ENCODE measurements around the gene POF1B. TPM values are rescaled to one million over a fixed set of nuclear protein-coding genes. Genes with fewer than 3 reads are reported as not detected.
"Not testable (repeated sequence)": the region's sequence is repeated elsewhere in the genome, so short reads cannot be mapped to it uniquely, and the experiment has no call there.

The POF1B gene
- total RNA-seq, 2 donors from 2014 or later = 0.21 to 0.81 TPM

DNA sequence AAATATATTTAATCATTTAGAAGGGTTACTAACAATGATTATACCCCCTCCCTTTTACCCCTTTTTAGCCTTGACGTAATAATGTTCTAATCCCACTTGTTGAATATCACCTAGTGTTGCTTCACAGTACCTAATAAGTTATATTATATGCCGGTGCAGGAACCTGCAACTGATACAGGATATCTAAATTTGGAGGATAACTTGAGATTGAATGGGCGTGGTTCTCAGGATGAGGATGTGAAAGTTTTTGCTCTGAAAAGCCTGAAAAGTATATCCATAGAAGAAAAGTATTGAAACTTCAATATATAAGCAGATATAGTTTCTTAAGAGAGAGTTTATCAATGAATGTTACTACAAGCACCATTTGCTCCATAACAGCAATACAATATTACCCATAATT, 75.9 kb downstream of the POF1B start:
- no peaks in the 10 kb centered on the region for H3K9me3 ChIP-seq
- H3K4me3 ChIP-seq = no peak overlapping the region
- no peak for ATAC-seq (ENCODE audit: insufficient number of reproducible peaks, low FRiP score, low read depth)
- no peaks in the 10 kb centered on the region for H3K4me1 ChIP-seq (ENCODE audit: control insufficient read depth in 1 of 2, low read depth in 2 of 2)
- H3K27me3 ChIP-seq (replicated peaks; ENCODE audit: insufficient read depth) = no peaks in the 10 kb centered on the region
- no peaks in the 10 kb centered on the region for H3K36me3 ChIP-seq
- no peak overlapping the region for H3K27ac ChIP-seq
- DNase-seq (ENCODE audit: low spot score) = no peak
- no peak for TF ChIP-seq CTCF (IDR thresholded peaks at IDR 0.05)

DNA sequence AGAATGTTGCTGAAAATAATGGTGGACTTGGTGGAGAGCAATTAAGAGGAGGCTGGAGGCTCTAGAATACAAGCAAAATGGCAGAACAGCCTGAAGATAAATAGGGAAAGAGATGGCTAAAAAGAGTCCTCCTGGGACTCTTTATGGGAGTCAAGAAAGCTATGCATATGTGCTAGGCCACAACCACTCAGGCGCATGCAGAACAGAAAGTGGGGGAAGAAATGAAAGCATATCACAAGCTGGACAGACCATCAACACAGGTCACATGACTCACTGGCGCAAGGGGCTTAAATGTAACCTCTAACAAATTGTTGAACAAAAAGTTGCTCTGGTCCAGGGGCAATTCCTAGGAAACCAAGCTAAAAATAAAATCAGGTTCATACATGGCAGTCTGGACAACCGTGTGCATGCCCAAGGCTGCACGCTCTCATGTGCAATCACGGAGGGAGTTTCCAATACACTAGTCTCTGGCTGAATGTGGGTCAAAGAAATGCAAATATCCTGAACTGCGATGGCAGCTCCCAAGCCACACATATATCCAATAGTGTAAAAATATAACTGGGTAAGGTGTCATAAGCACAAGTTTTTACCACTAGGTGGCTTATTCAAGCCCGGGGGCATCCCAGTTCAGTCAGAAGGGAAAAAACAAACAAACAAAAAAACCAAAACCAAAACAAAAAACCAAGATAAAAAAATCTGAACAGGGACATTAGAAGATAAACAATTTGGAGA, 90.3 kb downstream of the POF1B start:
- Histone ChIP-seq H3K36me3 (no peaks in the 10 kb centered on the region), H3K27ac (no peak overlapping the region), H3K4me3 (no peak overlapping the region), H3K9me3 (no peaks in the 10 kb centered on the region), H3K27me3 (replicated peaks; ENCODE audit: insufficient read depth) (no peaks in the 10 kb centered on the region), H3K4me1 (ENCODE audit: control insufficient read depth in 1 of 2, low read depth in 2 of 2) (no peaks in the 10 kb centered on the region)
- TF ChIP-seq CTCF (IDR thresholded peaks at IDR 0.05) = no peak
- no peak for ATAC-seq (ENCODE audit: insufficient number of reproducible peaks, low FRiP score, low read depth)
- DNase-seq (ENCODE audit: low spot score) = no peak

GRCh38 chrX:85285286-85285685, 94.2 kb downstream of the POF1B start:
- not testable (repeated sequence) for H3K9me3 ChIP-seq; DNase-seq (ENCODE audit: low spot score); H3K27ac ChIP-seq; ATAC-seq (ENCODE audit: insufficient number of reproducible peaks, low FRiP score, low read depth); H3K4me3 ChIP-seq; H3K36me3 ChIP-seq; H3K27me3 ChIP-seq (replicated peaks; ENCODE audit: insufficient read depth); H3K4me1 ChIP-seq (ENCODE audit: control insufficient read depth in 1 of 2, low read depth in 2 of 2)

- ATAC-seq (ENCODE audit: insufficient number of reproducible peaks, low FRiP score, low read depth) (no peak), DNase-seq (ENCODE audit: low spot score) (no peak)
- no peaks in the 10 kb centered on the region for H3K4me1 ChIP-seq (ENCODE audit: control insufficient read depth in 1 of 2, low read depth in 2 of 2)
- H3K9me3 ChIP-seq = no peaks in the 10 kb centered on the region
- peak overlapping the region; percentile 80 for H3K4me3 ChIP-seq
- no peaks in the 10 kb centered on the region for H3K36me3 ChIP-seq
- H3K27me3 ChIP-seq (replicated peaks; ENCODE audit: insufficient read depth) = no peaks in the 10 kb centered on the region
- no peak for TF ChIP-seq CTCF (IDR thresholded peaks at IDR 0.05)
- H3K27ac ChIP-seq = no peak overlapping the region
Observed at GRCh38 chrX:85244450-85245211, 134.8 kb downstream of the POF1B start.

GRCh38 chrX:85243761-85244449, 135.6 kb downstream of the POF1B start, which contains the start of the genes SATL1 and ZNF711:
Gene SATL1 (minus strand): TSS chrX:85243779. CDS start chrX:85108968, 134,811 bp downstream.
Gene ZNF711 (plus strand): TSS chrX:85243991. CDS start chrX:85247573, 3,582 bp downstream.
- Histone ChIP-seq H3K27ac (no peak within 1 kb of the TSS), H3K27me3 (replicated peaks; ENCODE audit: insufficient read depth) (no peaks in the 10 kb centered on the region), H3K4me1 (ENCODE audit: control insufficient read depth in 1 of 2, low read depth in 2 of 2) (no peaks in the 10 kb centered on the region), H3K4me3 (peak within 1 kb of the TSS; percentile 80), H3K36me3 (no peaks in the 10 kb centered on the region), H3K9me3 (no peaks in the 10 kb centered on the region)
- DNase-seq (ENCODE audit: low spot score) = no peak
- no peak for ATAC-seq (ENCODE audit: insufficient number of reproducible peaks, low FRiP score, low read depth)
- no peak for TF ChIP-seq CTCF (IDR thresholded peaks at IDR 0.05)

Data from thoracic aorta (tissue), 2 donors.